ENCODE results near the gene TMX3. TPM values are rescaled to one million over a fixed set of nuclear protein-coding genes. Genes with fewer than 3 reads are reported as not detected.

The TMX3 gene
- polyA plus RNA-seq, 1 donor from 2014 or later = 158 TPM

DNA sequence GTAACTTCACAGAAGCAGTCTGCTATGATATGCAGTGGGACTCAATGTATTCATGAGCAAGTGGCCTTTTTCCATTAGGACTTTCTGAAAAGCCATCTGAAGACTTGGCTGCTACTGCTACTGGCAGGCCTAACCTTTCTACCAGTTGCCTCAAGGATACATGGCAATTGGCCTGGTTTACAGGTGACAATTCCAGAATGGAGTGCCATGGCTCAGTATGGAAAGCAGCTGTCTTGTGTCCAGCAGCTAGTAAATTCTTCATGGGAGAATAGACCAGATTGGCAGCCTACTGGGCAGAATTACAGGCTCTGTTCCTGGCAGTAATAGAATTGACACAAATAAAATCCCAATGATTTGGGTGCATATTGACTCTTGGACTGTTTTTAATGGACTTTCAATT is 12.6 kb upstream of the TMX3 start:
- Histone ChIP-seq H3K36me3 (ENCODE audit: insufficient read depth, low read length) (no peaks in the 10 kb centered on the region), H3K9ac (ENCODE audit: low read length) (no peak overlapping the region), H3K9me3 (ENCODE audit: low read length) (no peaks in the 10 kb centered on the region), H3F3A (ENCODE audit: insufficient read depth, low read length, poor library complexity, severe bottlenecking) (no peaks in the 10 kb centered on the region), H3K79me2 (replicated peaks; ENCODE audit: insufficient read depth, low read length) (no peaks in the 10 kb centered on the region), H3K4me2 (ENCODE audit: low read length) (no peak overlapping the region), H3K27ac (ENCODE audit: low read length) (no peak overlapping the region), H2AFZ (ENCODE audit: low read depth, low read length) (no peak overlapping the region), H3K27me3 (ENCODE audit: insufficient read depth, low read depth, low read length) (no peaks in the 10 kb centered on the region), H4K20me1 (ENCODE audit: insufficient read depth) (no peaks in the 10 kb centered on the region), H3K9me2 (ENCODE audit: insufficient read depth, low read length) (no peaks in the 10 kb centered on the region), H3K4me3 (ENCODE audit: low read length) (no peak overlapping the region)
- TF ChIP-seq EP300 (conservative IDR thresholded peaks at IDR 0.05; ENCODE audit: poor library complexity, severe bottlenecking) = no peak
- TF ChIP-seq, protein P1, sequence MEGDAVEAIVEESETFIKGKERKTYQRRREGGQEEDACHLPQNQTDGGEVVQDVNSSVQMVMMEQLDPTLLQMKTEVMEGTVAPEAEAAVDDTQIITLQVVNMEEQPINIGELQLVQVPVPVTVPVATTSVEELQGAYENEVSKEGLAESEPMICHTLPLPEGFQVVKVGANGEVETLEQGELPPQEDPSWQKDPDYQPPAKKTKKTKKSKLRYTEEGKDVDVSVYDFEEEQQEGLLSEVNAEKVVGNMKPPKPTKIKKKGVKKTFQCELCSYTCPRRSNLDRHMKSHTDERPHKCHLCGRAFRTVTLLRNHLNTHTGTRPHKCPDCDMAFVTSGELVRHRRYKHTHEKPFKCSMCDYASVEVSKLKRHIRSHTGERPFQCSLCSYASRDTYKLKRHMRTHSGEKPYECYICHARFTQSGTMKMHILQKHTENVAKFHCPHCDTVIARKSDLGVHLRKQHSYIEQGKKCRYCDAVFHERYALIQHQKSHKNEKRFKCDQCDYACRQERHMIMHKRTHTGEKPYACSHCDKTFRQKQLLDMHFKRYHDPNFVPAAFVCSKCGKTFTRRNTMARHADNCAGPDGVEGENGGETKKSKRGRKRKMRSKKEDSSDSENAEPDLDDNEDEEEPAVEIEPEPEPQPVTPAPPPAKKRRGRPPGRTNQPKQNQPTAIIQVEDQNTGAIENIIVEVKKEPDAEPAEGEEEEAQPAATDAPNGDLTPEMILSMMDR (IDR thresholded peaks at IDR 0.05; ENCODE audit: poor library complexity, severe bottlenecking) = no peak
- TF ChIP-seq SMC3 (conservative IDR thresholded peaks at IDR 0.05; ENCODE audit: poor library complexity) = no peak
- TF ChIP-seq EZH2 (IDR thresholded peaks at IDR 0.05; ENCODE audit: borderline replicate concordance, insufficient read depth, low read length, poor library complexity, severe bottlenecking) = no peak
- TF ChIP-seq TAF1 (IDR thresholded peaks at IDR 0.05; ENCODE audit: low read depth) = no peak
- no peak for TF ChIP-seq MXI1 (conservative IDR thresholded peaks at IDR 0.05; ENCODE audit: poor library complexity, severe bottlenecking)
- no peak for TF ChIP-seq RAD21 (conservative IDR thresholded peaks at IDR 0.05)

DNA sequence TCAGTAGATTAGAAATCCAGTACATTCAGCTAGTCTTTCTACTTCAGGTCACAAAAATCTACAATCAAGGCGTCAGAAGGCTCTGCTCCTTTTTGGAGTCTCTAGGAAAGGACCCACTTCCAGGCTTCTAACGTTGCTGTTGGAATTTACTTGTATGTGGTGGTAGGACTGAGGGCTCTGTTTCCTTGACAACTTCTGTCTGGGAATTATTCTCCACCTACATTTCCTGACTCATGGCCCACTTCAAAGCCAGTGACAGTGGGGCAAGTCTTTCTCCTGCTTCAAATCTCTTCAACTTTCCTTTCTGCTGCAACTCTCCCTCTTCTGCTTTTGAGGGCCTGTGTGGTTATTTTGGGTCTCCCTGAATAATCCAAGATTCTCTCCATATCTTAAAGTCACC is 10.4 kb upstream of the TMX3 start:
- Histone ChIP-seq H3F3A (ENCODE audit: insufficient read depth, low read length, poor library complexity, severe bottlenecking) (no peaks in the 10 kb centered on the region), H3K9me2 (ENCODE audit: insufficient read depth, low read length) (no peaks in the 10 kb centered on the region), H3K9ac (ENCODE audit: low read length) (no peak overlapping the region), H3K4me3 (ENCODE audit: low read length) (no peak overlapping the region), H3K27ac (ENCODE audit: low read length) (no peak overlapping the region), H3K9me3 (ENCODE audit: low read length) (no peaks in the 10 kb centered on the region), H3K36me3 (ENCODE audit: insufficient read depth, low read length) (no peaks in the 10 kb centered on the region), H3K27me3 (ENCODE audit: insufficient read depth, low read depth, low read length) (no peaks in the 10 kb centered on the region), H4K20me1 (ENCODE audit: insufficient read depth) (no peaks in the 10 kb centered on the region), H3K79me2 (replicated peaks; ENCODE audit: insufficient read depth, low read length) (no peaks in the 10 kb centered on the region), H3K4me2 (ENCODE audit: low read length) (no peak overlapping the region), H2AFZ (ENCODE audit: low read depth, low read length) (no peak overlapping the region)
- no peak for TF ChIP-seq TAF1 (IDR thresholded peaks at IDR 0.05; ENCODE audit: low read depth)
- no peak for TF ChIP-seq SMC3 (conservative IDR thresholded peaks at IDR 0.05; ENCODE audit: poor library complexity)
- TF ChIP-seq RAD21 (conservative IDR thresholded peaks at IDR 0.05) = no peak
- no peak for TF ChIP-seq EP300 (conservative IDR thresholded peaks at IDR 0.05; ENCODE audit: poor library complexity, severe bottlenecking)
- TF ChIP-seq, protein P1 (IDR thresholded peaks at IDR 0.05; ENCODE audit: poor library complexity, severe bottlenecking) = no peak
- no peak for TF ChIP-seq EZH2 (IDR thresholded peaks at IDR 0.05; ENCODE audit: borderline replicate concordance, insufficient read depth, low read length, poor library complexity, severe bottlenecking)
- TF ChIP-seq MXI1 (conservative IDR thresholded peaks at IDR 0.05; ENCODE audit: poor library complexity, severe bottlenecking) = no peak
- no peak for TF ChIP-seq POLR2AphosphoS5 (IDR thresholded peaks at IDR 0.05)
- TF ChIP-seq, protein P2, sequence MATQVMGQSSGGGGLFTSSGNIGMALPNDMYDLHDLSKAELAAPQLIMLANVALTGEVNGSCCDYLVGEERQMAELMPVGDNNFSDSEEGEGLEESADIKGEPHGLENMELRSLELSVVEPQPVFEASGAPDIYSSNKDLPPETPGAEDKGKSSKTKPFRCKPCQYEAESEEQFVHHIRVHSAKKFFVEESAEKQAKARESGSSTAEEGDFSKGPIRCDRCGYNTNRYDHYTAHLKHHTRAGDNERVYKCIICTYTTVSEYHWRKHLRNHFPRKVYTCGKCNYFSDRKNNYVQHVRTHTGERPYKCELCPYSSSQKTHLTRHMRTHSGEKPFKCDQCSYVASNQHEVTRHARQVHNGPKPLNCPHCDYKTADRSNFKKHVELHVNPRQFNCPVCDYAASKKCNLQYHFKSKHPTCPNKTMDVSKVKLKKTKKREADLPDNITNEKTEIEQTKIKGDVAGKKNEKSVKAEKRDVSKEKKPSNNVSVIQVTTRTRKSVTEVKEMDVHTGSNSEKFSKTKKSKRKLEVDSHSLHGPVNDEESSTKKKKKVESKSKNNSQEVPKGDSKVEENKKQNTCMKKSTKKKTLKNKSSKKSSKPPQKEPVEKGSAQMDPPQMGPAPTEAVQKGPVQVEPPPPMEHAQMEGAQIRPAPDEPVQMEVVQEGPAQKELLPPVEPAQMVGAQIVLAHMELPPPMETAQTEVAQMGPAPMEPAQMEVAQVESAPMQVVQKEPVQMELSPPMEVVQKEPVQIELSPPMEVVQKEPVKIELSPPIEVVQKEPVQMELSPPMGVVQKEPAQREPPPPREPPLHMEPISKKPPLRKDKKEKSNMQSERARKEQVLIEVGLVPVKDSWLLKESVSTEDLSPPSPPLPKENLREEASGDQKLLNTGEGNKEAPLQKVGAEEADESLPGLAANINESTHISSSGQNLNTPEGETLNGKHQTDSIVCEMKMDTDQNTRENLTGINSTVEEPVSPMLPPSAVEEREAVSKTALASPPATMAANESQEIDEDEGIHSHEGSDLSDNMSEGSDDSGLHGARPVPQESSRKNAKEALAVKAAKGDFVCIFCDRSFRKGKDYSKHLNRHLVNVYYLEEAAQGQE (IDR thresholded peaks at IDR 0.05; ENCODE audit: borderline replicate concordance) = no peak
